GM19463 (cell line): Measurements from ENCODE around the gene UTP3.
"Not testable (repeated sequence)": the region's sequence is repeated elsewhere in the genome, so short reads cannot be mapped to it uniquely, and the experiment has no call there.

Experiments used
- ATAC-seq: cut with Tn5 transposase; IDR thresholded peaks from one replicate; pipeline ENCODE4 v1.9.1; 2021; ENCODE audit warnings: mild to moderate bottlenecking, moderate library complexity; ENCODE audit not compliant: unreplicated experiment

UTP3 gene

GRCh38 chr4:70681704-70682103 lies 6.6 kb upstream of the UTP3 start:
- no peak for ATAC-seq

DNA sequence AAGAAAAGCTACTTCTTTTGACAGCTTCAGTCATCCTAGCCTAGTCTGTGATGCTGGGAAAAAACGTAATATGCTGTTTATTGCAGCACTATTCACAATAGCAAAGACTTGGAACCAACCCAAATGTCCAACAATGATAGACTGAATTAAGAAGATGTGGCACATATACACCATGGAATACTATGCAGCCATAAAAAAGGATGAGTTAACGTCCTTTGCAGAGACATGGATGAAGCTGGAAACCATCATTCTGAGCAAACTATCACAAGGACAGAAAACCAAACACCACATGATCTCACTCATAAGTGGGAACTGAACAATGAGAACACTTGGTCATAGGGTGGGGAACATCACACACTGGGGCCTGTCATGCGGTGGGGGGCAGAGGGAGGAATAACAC lies 6.2 kb upstream of the UTP3 start:
- ATAC-seq = not testable (repeated sequence)

GRCh38 chr4:70687392-70687791 lies 940 bp upstream of the UTP3 start:
- ATAC-seq = no peak

DNA sequence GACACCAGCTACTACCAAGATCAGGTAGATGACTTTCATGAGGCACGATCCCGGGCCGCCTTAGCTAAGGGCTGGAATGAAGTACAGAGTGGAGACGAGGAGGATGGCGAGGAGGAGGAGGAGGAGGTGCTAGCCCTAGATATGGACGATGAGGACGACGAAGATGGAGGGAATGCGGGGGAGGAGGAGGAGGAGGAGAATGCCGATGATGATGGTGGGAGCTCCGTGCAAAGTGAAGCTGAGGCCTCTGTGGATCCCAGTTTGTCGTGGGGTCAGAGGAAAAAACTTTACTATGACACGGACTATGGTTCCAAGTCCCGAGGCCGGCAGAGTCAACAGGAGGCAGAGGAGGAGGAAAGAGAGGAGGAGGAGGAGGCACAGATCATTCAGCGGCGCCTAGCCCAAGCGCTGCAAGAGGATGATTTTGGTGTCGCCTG lies 481 bp downstream of the UTP3 start:
- ATAC-seq = no peak

- no peak for ATAC-seq
Measured at GRCh38 chr4:70691661-70692060, 3.3 kb downstream of the UTP3 start.

- not testable (repeated sequence) for ATAC-seq
Measured at GRCh38 chr4:70694633-70695032, 6.3 kb downstream of the UTP3 start.

DNA sequence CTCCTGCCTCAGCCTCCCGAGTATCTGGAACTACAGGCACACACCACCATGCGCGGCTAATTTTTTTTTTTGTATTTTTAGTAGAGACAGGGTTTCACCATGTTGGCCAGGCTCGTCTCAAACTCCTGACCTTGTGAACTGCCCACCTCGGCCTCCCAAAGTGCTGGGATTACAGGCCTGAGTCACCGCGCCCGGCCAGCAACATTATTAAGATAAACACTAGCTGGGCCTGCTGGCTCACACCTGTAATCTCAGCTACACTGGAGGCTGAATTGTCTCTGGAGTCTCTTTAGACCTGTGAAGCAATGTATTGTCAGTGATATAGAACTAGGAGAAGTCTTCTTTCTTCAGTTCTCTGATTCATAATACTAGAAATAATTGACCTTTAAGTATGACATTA lies 10.1 kb downstream of the UTP3 start:
- not testable (repeated sequence) for ATAC-seq

GRCh38 chr4:70700712-70701111 lies 12.4 kb downstream of the UTP3 start:
- no peak for ATAC-seq

DNA sequence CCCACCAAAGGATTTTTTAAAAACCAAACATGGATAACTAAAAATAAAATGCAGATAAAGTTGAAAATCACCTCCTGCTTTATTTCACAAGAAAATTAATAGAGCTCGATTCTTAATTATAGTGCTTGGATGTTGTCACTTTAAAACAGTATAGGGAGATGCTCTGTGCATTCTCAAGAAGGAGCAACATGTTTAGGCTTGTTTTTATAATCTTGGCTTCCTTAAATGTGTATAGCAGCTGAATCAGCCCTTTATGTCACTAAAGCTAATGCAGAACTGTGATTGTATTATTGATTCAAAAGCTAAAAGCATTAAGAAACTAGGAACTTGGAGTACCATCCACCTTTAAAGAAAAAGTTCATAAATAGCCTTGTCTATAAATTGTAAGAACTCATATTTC lies 12.9 kb downstream of the UTP3 start:
- no peak for ATAC-seq

GRCh38 chr4:70702592-70702991 lies 14.3 kb downstream of the UTP3 start:
- ATAC-seq = not testable (repeated sequence)

DNA sequence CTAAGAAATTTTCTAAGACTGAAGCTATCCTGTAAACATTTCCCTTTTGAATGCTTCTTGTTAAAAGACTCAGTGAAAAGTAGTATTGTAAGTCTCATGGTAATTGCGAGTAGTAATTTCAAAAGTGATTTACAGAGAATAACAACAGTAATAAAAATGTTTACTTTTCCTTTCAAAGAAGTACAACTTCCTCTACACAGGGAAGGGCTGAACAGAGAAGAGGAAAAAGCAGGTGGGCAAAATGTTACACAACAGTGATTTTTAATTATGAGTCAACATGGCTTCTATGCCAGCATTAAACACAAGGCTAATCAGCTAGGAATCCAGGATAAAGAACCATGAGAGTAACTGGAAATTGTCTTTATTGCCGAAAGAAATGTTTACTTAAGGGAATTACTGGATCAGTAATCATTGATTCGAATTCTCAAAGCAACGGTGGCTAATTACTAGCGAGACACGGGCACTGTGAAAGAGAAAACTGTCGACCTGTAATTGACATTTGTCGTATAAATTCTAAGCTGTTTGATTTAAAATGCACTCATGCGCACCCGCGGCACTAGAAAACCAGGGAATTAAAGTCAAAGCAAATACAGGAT lies 15.4 kb downstream of the UTP3 start:
- ATAC-seq = no peak

DNA sequence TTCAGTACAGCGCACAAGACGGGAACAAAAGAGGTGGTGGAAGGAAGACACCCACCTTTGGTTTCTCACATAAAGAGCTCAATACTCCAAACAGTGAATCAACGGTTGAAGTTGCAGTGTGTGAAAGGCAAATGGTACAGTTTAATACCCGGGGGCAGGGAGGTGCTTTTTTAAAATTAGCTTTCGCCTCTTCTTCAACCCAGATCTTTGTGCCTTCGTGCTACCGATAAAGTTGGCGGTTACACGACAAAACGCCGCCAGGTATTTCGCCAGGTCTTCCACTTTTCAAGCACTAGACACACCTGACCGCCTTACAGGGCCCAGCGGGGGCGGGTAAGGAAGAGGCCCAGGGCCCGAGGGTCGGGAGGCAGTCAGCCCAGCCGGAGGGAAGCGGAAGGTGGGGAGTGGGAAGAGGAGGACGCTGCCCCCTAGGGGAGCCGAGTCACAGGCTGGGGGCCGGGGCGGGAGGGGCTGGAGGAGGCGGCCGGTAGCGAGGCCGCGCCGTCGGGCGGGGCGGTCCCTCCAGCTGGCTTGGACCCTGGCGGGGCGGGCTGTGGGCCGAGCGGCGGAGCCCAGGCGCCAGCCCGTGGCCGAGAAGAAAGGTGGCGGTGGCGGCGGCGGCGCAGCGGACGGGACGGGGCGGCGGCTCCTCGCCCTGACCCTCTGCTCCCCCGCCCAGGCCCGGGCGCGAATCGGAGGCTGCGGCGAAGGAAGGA lies 16.0 kb downstream of the UTP3 start:
- ATAC-seq = peak; percentile 63

DNA sequence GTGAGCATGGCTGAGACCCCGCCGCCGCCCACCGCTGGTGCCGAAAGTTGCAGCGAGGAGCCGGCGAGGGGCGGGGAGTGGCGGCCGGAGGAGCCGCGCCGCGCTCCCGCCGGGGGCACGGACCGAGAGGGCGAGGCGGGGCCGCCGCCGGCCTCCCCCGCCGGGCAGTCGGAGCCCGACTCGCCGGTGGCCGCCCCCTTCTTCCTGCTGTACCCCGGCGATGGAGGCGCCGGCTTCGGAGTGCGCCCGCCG lies 16.5 kb downstream of the UTP3 start:
- peak; percentile 30 for ATAC-seq

GRCh38 chr4:70705183-70706043 lies 17.1 kb downstream of the UTP3 start:
- peak; percentile 53 for ATAC-seq

DNA sequence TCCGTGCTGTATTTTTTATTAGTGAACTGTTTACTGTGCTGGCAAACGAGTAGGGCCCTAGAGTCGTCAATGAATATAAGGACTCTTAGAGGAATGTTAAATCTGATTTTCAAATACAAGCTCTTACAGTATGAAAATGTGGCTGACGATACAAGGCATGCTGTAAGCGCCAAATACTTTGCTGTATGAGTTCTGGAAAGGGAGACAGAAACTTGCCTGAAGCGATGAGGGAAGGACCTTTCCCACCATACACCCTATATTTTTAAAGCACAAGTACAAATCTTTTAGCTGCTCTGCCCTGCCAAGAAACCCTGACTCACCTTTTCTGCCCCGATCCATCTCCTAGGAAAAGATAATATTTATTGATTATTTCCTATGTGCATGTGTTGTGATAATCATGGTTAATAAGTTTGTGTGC lies 17.7 kb downstream of the UTP3 start:
- no peak for ATAC-seq

GRCh38 chr4:70706516-70706915 lies 18.2 kb downstream of the UTP3 start:
- ATAC-seq = no peak

DNA sequence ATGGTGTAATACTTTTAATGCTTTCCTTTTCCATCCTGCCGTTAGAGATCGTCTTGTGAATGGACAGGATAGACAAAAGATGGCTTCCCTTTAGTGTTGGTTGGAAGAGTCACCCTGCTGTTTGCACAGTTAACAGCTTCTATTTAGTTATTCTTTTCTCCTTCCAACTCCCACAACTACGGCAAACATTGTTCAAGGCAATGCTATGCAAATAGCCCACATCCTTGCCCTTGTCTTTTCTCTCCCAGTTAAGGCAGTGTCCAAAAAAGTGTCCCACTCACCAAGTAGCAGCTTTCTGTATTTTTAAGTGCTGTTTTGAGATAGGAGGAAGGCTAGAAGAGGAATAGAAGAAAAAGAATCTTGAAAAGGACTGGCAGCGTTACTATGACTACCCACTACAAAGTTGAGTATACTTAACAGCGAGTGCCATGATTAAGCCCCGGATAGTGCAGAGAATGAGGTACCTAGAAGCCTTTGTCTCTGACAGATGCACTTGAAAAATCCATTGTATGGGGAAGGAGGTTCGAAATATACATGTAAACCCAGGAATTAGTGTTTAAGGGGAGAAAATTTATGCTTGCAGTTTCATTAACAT lies 21.4 kb downstream of the UTP3 start:
- ATAC-seq = no peak

DNA sequence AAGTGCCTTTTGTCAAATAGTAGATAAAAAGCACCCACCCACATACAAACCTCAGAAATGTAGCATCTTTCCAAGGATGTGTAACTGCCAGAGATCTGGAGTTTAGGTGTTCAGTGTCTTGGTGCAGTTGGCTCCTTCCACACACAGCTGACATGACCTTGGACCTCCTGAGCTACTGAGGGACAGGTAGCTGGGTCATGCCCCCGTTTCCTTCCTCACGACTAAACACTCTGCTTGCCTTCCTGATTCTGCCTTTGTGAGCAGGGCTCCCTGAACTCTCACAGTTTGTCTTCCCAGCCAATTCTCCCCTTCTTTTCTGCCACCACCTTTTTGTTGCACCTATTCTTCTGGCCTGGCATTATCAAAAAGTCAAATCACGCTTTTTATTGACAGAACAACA lies 23.3 kb downstream of the UTP3 start:
- ATAC-seq = no peak

GRCh38 chr4:70712150-70712549 lies 23.8 kb downstream of the UTP3 start:
- no peak for ATAC-seq

- peak; percentile 4 for ATAC-seq
Measured at GRCh38 chr4:70712604-70713452, 24.5 kb downstream of the UTP3 start.
